ENCODE measurements around the gene NAA60.
"Not testable (repeated sequence)": the region's sequence is repeated elsewhere in the genome, so short reads cannot be mapped to it uniquely, and the experiment has no call there.

Gene NAA60

DNA sequence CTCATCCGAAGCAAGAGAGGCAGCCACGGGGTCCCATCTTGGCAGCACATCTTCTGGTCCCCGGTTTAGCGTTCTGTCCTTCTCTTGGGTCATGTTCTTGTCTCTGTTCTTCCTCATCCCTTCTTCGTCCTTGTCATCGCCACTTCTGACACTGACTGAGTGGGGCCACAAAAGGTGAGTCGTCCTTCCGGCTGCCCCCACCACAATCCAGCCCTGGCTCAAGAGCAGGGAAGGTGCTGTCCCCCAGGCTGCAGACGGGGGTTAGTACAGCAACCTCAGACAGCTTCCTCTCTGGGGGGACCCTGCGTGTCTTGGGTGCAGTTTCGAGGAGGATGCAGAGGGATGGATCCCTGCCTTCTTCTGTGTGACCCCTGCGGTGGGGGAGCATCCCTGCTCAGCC is 21.8 kb downstream of the NAA60 start:
- no peaks in the 10 kb centered on the region for H3K9me3 ChIP-seq (ENCODE audit: control insufficient read depth, low read length)
- H3K4me1 ChIP-seq (ENCODE audit: control insufficient read depth, insufficient read depth, low read length, poor library complexity, severe bottlenecking): peaks cover 22% of the 10 kb centered on the region
- no peak overlapping the region for H3K4me3 ChIP-seq (ENCODE audit: extremely low read depth, insufficient read depth, low read length, poor library complexity, severe bottlenecking)
- WGBS, 2 experiments (ENCODE audit: insufficient coverage in 2 of 2): 96% methylated on average over 9 to 11 of the region's 12 CpGs
- H3K27ac ChIP-seq (ENCODE audit: low read depth, low read length, severe bottlenecking): no peak overlapping the region
- peaks cover 48% of the 10 kb centered on the region for H3K36me3 ChIP-seq (ENCODE audit: control insufficient read depth, insufficient read depth, low read length)

DNA sequence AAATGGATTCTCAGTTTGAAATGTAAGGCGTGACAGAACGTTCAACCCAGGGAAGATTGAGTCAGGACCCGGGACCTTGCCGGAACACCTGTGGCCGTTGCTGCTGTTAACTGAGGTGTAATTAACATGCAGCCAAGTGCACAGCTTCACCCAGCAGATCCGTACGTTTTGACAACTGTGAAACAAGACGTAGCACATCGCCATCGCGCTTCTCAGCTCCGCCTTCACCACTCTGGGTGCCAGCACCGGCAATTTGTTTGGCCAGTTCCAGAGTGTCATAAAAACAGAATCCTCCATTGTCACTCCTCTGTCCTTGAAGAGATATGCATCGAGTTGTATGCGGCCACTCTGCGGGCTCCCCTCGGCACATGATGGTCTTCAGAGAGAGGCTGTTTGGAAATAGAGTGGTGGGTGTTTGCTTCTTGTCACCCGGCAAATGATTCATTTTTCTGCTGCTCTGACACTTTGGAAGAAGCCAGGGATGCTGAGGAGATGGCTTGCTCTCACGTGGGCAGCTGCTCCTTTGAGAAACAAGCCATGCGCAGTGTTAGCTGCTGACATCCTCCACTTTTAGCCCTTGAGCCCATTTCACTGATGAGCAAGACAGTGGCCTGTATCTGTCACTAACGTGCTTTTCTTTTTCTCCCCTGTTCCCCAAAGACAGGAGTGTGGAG is 22.6 kb downstream of the NAA60 start:
- 94 to 96% methylated on average over 20 to 21 of the region's 21 CpGs for WGBS, 2 experiments (ENCODE audit: insufficient coverage in 2 of 2)
- Histone ChIP-seq H3K4me3 (ENCODE audit: extremely low read depth, insufficient read depth, low read length, poor library complexity, severe bottlenecking) (no peak overlapping the region), H3K4me1 (ENCODE audit: control insufficient read depth, insufficient read depth, low read length, poor library complexity, severe bottlenecking) (peaks cover 16% of the 10 kb centered on the region), H3K9me3 (ENCODE audit: control insufficient read depth, low read length) (no peaks in the 10 kb centered on the region), H3K27ac (ENCODE audit: low read depth, low read length, severe bottlenecking) (no peak overlapping the region), H3K36me3 (ENCODE audit: control insufficient read depth, insufficient read depth, low read length) (peaks cover 50% of the 10 kb centered on the region)

DNA sequence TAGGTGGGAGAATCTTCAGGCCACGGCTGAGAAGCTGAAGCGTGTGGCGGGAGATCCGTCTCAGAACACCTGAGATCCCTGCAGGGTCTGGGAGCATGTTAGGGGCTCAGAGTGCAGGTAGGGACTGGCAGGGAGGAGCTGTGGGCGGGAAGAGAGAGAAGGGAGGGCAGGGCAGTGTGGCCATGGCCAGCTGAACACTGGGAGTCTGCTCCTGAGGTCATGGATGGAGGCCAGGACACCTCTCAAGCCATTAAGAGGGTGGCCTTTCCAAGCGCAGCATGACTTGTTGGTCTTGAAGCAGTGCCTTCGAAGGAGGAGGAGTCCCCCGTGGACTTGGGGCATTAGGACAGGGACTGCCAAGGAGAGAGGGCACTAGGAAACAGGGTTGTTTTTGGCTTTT is 23.7 kb downstream of the NAA60 start:
- WGBS, 2 experiments (ENCODE audit: insufficient coverage in 2 of 2): 93 to 99% methylated on average over 7 to 8 of the region's 8 CpGs

DNA sequence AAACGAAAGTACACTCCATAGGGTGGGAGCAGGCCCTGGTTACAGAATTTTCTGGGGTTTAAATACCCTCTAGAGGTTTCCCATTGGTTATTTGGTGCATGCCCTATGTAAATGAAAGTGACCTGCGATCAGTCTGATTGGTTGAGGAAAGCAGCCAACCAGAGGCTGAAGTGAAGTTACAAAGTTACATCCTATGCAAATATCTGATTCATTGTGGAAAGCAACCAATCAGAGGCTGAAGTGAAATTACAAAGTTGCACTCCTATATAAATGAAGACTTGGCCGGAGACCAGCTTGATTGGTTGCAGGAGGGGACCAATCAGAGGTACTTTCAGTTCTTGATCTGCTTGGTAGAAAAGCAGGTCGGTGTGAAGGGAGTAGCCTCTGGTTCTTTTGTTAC is 24.4 kb downstream of the NAA60 start:
- H3K27ac ChIP-seq (ENCODE audit: low read depth, low read length, severe bottlenecking): no peak overlapping the region
- 53 to 79% methylated on average over 2 to 4 of the region's 4 CpGs for WGBS, 2 experiments (ENCODE audit: insufficient coverage in 2 of 2)
- H3K4me1 ChIP-seq (ENCODE audit: control insufficient read depth, insufficient read depth, low read length, poor library complexity, severe bottlenecking): peaks cover 12% of the 10 kb centered on the region
- H3K4me3 ChIP-seq (ENCODE audit: extremely low read depth, insufficient read depth, low read length, poor library complexity, severe bottlenecking): no peak overlapping the region
- H3K36me3 ChIP-seq (ENCODE audit: control insufficient read depth, insufficient read depth, low read length): peaks cover 57% of the 10 kb centered on the region
- H3K9me3 ChIP-seq (ENCODE audit: control insufficient read depth, low read length): no peaks in the 10 kb centered on the region

More for the DNA sequence above, 23.7 kb downstream of the NAA60 start:
- H3K27ac ChIP-seq (ENCODE audit: low read depth, low read length, severe bottlenecking): no peak overlapping the region
- no peak overlapping the region for H3K4me3 ChIP-seq (ENCODE audit: extremely low read depth, insufficient read depth, low read length, poor library complexity, severe bottlenecking)
- H3K4me1 ChIP-seq (ENCODE audit: control insufficient read depth, insufficient read depth, low read length, poor library complexity, severe bottlenecking): peaks cover 12% of the 10 kb centered on the region
- no peaks in the 10 kb centered on the region for H3K9me3 ChIP-seq (ENCODE audit: control insufficient read depth, low read length)
- peaks cover 59% of the 10 kb centered on the region for H3K36me3 ChIP-seq (ENCODE audit: control insufficient read depth, insufficient read depth, low read length)

DNA sequence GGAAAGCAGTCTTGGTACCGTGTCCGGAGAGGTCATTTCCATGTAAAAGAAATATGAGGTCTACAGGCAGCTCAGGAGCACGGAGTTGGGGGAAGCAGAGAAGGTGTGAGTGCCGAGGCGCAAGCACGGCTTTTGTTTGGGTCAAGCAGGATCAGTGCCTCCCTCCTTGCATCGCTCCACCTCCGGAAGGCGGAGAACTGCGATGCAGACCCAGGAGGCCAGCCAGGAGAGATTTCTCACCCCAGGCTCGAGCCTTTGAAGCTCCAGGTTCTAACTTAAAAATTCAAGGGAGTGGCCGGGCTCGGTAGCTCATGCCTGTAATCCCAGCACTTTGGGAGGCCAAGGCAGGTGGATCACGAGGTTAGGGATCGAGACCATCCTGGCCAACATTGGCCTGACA is 25.0 kb downstream of the NAA60 start:
- no peak overlapping the region for H3K4me3 ChIP-seq (ENCODE audit: extremely low read depth, insufficient read depth, low read length, poor library complexity, severe bottlenecking)
- H3K36me3 ChIP-seq (ENCODE audit: control insufficient read depth, insufficient read depth, low read length): peaks cover 60% of the 10 kb centered on the region
- no peak overlapping the region for H3K27ac ChIP-seq (ENCODE audit: low read depth, low read length, severe bottlenecking)
- peaks cover 11% of the 10 kb centered on the region for H3K4me1 ChIP-seq (ENCODE audit: control insufficient read depth, insufficient read depth, low read length, poor library complexity, severe bottlenecking)
- no peaks in the 10 kb centered on the region for H3K9me3 ChIP-seq (ENCODE audit: control insufficient read depth, low read length)
- 42 to 58% methylated on average over 15 of the region's 15 CpGs for WGBS, 2 experiments (ENCODE audit: insufficient coverage in 2 of 2)

DNA sequence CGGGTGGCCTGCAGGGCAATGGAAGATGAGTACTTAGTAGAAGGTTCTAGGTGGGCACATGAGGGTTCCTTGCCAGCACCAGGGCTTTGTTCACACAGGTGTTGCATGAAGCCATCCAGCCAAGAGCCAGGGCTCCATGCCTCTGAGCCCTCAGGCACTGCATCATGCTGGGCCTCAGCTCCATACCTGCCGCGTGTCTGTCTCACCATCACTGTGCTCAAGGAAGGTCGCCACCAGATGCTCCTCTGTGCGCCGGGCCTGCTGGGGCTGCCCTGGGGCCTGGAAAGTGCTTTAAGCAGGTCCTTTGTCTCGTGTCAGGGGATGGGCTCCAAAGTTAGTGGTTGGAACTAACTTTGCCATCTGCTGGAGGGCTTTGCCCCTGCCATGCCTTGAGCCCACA is 26.3 kb downstream of the NAA60 start:
- no peak overlapping the region for H3K27ac ChIP-seq (ENCODE audit: low read depth, low read length, severe bottlenecking)
- H3K36me3 ChIP-seq (ENCODE audit: control insufficient read depth, insufficient read depth, low read length): peaks cover 53% of the 10 kb centered on the region
- no peak overlapping the region for H3K4me3 ChIP-seq (ENCODE audit: extremely low read depth, insufficient read depth, low read length, poor library complexity, severe bottlenecking)
- no peaks in the 10 kb centered on the region for H3K9me3 ChIP-seq (ENCODE audit: control insufficient read depth, low read length)
- 89 to 95% methylated on average over 6 of the region's 7 CpGs for WGBS, 2 experiments (ENCODE audit: insufficient coverage in 2 of 2)
- peaks cover under 1% of the 10 kb centered on the region for H3K4me1 ChIP-seq (ENCODE audit: control insufficient read depth, insufficient read depth, low read length, poor library complexity, severe bottlenecking)

DNA sequence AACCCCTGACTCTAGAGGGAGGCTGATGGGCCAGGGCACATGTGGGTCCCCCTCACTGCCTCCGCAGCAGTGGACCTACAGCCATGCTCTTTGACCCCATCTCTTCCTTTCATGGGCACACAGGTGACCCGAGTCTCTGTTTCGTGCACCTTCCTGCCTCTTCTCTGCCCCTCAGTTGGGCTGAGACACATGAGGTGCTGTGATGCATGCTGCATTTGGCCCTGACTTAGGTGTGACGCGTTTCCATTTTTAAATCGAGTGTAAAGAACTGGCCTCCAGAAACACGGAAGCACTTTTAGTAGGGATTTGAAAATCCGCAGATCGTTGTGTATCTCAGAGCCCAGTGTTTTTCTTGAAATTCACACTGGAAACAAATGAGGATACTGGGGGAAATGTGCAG is 27.2 kb downstream of the NAA60 start:
- Histone ChIP-seq H3K4me1 (ENCODE audit: control insufficient read depth, insufficient read depth, low read length, poor library complexity, severe bottlenecking) (no peaks in the 10 kb centered on the region), H3K9me3 (ENCODE audit: control insufficient read depth, low read length) (no peaks in the 10 kb centered on the region), H3K27ac (ENCODE audit: low read depth, low read length, severe bottlenecking) (no peak overlapping the region), H3K4me3 (ENCODE audit: extremely low read depth, insufficient read depth, low read length, poor library complexity, severe bottlenecking) (no peak overlapping the region), H3K36me3 (ENCODE audit: control insufficient read depth, insufficient read depth, low read length) (peaks cover 49% of the 10 kb centered on the region)
- WGBS, 2 experiments (ENCODE audit: insufficient coverage in 2 of 2): 92% methylated on average over 8 to 9 of the region's 9 CpGs

DNA sequence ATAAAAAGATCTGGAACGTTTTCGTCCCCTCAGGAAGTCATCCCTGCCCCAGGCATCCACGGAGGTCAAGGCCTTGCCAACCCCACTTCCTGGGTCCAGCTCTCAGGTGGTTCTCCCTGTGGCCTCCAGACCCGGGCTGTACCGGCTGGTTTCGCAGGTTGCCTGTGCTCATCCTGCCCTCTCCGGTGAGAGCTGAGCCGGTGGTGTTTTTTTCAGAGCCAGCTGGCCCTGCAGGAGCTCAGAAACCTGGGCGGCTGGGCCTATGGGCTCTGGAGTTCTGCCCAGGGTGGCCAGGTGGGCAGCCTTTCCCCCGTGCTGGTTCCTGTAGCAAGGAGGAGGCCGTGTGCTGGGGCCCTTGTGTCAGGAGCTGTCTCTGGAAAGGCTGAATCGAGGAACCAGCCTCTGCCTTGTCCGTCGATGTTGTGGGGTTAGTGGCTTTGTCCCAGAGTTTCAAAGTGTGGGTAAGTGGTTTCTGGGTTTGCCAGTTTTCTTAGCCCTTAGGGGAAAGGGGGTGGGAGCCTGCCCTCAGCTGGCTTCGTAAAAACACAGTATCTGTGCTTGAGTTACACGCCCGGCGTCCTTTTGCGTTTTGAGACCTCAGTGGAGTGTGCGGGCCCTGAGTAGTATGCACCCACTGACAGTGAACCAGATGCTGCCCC is 28.2 kb downstream of the NAA60 start:
- Histone ChIP-seq H3K36me3 (ENCODE audit: control insufficient read depth, insufficient read depth, low read length) (peaks cover 49% of the 10 kb centered on the region), H3K9me3 (ENCODE audit: control insufficient read depth, low read length) (no peaks in the 10 kb centered on the region), H3K27ac (ENCODE audit: low read depth, low read length, severe bottlenecking) (no peak overlapping the region), H3K4me1 (ENCODE audit: control insufficient read depth, insufficient read depth, low read length, poor library complexity, severe bottlenecking) (no peaks in the 10 kb centered on the region), H3K4me3 (ENCODE audit: extremely low read depth, insufficient read depth, low read length, poor library complexity, severe bottlenecking) (no peak overlapping the region)
- WGBS, 2 experiments (ENCODE audit: insufficient coverage in 2 of 2): 95 to 96% methylated on average over 16 to 19 of the region's 20 CpGs

DNA sequence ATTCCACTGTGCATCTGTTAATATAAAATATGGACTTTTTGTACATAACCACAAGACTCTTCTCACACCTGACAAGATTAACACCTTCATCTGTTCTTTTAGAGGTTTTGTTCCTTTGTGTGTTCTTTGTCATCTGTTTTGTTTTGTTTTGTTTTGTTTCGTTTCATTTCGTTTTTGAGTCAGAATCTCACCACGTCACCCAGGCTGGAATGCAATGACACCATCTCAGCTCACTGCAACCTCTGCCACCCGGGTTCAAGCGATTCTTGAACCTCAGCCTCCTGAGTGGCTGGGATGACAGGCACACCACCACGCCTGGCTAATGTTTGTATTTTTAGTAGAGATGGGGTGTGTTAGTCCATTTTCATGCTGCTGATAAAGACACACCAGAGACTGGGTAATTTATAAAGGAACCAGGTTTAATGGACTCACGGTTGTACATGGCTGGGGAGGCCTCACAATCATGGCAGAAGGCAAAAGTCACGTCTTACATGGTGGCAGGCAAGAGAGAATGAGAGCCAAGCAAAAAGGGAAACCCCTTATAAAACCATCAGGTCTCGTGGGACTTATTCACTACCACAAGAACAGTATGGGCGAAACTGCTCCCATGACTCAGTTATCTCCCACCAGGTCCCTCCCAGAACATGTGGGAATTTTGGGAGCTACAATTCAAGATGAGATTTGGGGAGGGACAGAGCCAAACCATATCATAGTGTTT is 29.6 kb downstream of the NAA60 start:
- 84 to 88% methylated on average over 6 to 8 of the region's 10 CpGs for WGBS, 2 experiments (ENCODE audit: insufficient coverage in 2 of 2)
- H3K4me3 ChIP-seq (ENCODE audit: extremely low read depth, insufficient read depth, low read length, poor library complexity, severe bottlenecking): no peak overlapping the region
- no peaks in the 10 kb centered on the region for H3K4me1 ChIP-seq (ENCODE audit: control insufficient read depth, insufficient read depth, low read length, poor library complexity, severe bottlenecking)
- no peak overlapping the region for H3K27ac ChIP-seq (ENCODE audit: low read depth, low read length, severe bottlenecking)
- peaks cover 38% of the 10 kb centered on the region for H3K36me3 ChIP-seq (ENCODE audit: control insufficient read depth, insufficient read depth, low read length)
- H3K9me3 ChIP-seq (ENCODE audit: control insufficient read depth, low read length): no peaks in the 10 kb centered on the region

DNA sequence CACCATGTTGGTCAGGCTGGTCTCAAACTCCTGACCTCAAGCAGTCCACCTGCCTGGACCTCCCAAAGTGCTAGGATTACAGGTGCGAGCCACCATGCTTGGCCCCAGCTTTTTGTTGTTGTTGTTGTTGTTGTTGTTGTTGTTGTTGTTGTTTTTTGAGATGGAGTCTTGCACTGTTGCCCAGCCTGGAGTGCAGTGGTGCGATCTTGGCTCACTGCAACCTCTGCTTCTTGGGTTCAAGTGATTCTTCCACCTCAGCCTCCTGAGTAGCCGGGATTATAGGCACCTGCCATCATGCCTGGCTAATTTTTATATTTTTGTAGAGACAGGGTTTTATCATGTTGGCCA is 30.1 kb downstream of the NAA60 start:
- 54% methylated on average over 2 of the region's 3 CpGs; no CpG with 5 or more reads in 1 of the 2 experiments for WGBS, 2 experiments (ENCODE audit: insufficient coverage in 2 of 2)
- H3K4me3 ChIP-seq (ENCODE audit: extremely low read depth, insufficient read depth, low read length, poor library complexity, severe bottlenecking); H3K9me3 ChIP-seq (ENCODE audit: control insufficient read depth, low read length); H3K4me1 ChIP-seq (ENCODE audit: control insufficient read depth, insufficient read depth, low read length, poor library complexity, severe bottlenecking); H3K27ac ChIP-seq (ENCODE audit: low read depth, low read length, severe bottlenecking): not testable (repeated sequence)
- H3K36me3 ChIP-seq (ENCODE audit: control insufficient read depth, insufficient read depth, low read length): peaks cover 41% of the 10 kb centered on the region
